Posterior vena cava (tissue), 2 donors: Measurements from ENCODE around the gene MSMP. TPM values are rescaled to one million over a fixed set of nuclear protein-coding genes. Genes with fewer than 3 reads are reported as not detected.

ENCODE experiments used
- DNase-seq: peaks from one replicate; pipeline ENCODE4 v3.0.0-alpha.2; 2020; ENCODE audit warnings: low spot score
- intact Hi-C, 2 donors: fragments of 100-400 bp; cut with DNase I; formaldehyde crosslinking; loops; one replicate each; pipeline versions ENCODE4 v1.14.1 to v1.14.2; 2022 to 2023
- total RNA-seq, 2 donors: library from RNA; stranded (reverse); fragmentation: NEBNext Ultra II Directional; extraction: Animal tissue kit (Norgen Biotek cat#: 25700); gene quantifications; one replicate each; pipeline ENCODE4 v1.2.1, GENCODE V29; 2021
- donor health status: DM: yes; HTN: yes; CAD: no.
- donor health status: DM: yes; HTN: yes; CAD: no.

Gene MSMP
- total RNA-seq, 2 donors from 2014 or later, result 1.7 TPM; not detected in 1

DNA sequence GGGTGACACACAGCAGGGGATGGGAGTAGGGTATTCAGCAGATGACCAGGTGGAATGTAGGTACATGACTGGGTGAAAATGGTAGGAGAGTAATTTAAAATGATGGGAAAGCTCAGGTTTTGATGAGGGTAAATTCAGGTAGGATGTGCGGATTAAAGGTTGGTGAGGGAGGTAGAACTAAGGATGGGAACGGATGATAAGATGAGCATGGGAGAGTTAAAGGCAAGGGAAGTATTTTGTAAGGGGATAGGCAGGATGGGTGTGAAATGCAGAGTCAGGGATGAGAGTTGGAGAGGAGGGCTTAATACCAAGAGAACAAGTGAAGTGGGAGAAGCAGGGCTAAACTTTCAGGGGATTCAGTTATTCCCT is 23.6 kb downstream of the MSMP start:
- no peak for DNase-seq
- intact Hi-C loops, result no loop called here

DNA sequence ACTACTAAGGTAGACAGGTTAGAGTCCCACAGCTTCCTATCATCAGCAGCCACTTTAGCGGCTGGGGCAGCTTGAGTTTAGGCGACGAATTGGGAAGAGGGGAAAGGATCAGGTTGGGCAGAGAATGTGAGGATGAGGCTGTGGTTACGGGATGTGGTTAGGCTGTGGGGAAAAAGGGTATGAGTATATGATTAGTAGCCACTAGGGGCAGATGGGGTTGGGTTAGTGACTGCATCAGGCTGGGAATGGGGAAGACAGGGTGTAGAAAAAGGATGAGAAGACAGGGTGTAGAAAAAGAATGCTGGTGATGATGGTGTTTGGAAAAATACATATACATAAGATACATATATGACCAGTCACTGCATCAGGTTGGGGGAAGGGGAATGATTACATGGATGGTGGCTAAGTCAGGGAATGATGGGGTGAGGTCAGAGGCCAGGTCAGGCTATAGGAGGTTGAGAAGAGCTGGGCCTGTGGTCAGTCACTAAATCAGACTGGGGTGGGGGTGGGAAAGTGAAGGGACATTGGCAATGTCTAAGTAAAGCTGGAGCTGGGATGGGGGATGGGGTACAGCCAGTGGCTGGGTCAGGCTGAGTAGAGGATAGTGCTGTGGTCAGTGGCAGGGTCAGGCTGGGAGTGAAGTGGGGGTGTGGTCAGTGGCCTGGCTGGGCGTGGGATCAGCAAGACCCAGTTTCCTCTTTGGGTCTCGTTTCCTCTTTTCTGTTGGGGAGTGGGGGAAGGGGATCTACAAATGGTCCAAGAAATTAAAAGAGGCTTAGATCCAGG is 24.2 kb downstream of the MSMP start:
- peak; percentile 89 for DNase-seq
- intact Hi-C loops, result loop anchor here in 1 of 2 donors (2.0 to 5.0 kb wide), 2 partner anchors 35 to 68 kb away; no protein-coding TSS in a partner anchor

DNA sequence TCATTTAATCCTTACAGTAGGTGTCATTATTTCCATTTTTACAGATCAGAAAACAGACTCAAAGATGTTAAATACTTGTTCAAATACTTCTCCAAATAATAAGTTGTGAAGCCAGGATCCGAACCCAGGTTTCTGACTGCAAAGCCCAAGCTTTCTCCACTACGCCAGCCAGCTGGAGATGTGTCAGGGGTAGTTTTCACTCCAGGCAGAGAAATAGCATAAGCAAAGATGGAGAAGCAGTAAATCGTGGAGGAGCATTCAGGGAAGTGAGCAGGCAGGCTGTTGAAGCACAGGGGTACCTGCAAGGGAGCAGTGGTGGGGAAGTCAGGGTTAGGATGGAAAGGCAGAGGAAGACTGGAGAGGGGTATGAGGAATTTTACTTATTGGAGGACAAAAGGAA is 25.0 kb downstream of the MSMP start:
- no peak for DNase-seq
- intact Hi-C loops, result loop anchor here in 1 of 2 donors (2.0 to 5.0 kb wide), 2 partner anchors 34 to 67 kb away; no protein-coding TSS in a partner anchor

DNA sequence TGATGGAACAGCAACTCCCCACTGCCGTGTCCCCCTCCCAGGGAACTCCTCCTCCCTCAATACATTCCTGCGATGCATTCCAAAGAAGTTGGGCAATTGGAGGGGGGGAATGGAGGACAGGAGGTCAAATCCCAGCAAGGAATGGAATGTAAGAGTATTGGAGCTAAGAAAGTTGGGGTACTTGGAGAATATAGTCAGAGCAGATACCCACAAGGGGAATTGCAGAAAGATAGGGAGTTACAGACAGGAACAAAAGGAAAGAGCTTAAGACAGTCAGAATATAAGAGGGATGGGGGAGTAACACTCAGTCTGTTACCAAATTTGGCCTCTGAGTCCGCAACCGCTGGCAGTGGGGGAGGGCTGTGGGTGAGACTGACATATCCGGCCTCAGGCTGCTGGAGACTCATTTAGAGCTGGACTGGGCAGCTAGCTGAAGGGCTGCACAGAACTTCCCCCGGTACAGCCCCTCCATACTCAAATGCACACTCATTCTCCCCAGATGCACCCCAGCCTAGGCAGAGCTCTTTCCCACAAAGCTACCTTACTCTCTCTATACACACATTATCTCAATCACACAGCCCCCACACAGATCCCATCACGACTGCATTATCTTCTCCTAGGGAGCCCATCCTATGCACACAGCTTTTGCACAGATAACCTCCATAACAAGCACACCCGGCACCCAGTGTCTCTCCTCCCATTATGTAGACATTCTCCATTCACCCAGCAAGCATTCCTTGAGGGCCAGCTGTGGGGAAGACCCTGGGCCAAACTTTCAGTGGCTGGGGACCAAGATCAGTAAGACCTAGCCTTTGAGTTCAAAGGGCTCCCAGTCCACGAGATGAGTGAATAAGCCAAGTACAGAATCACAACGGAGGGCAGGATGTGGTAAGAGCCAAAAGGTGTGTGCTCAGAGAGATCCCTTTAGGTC is 25.8 kb downstream of the MSMP start:
- peak; percentile 93 for DNase-seq

DNA sequence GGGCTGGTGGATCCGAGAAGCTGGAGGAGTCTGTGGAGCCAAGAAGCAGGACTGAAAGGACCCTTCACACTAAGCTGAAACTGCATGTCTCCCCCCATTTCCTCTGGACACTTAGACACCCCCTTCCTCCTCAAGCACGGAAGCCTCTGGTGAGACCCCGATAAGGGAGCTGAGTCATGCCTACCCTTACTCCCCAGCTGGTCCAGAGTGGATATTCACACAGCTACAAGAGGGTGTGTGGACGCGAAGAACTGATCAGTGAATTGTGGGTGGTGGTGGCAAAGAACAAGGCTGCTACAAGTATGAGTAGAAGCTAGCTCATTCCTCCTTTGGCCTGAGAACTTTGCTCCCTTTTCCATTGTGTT is 26.4 kb downstream of the MSMP start:
- intact Hi-C loops, result loop anchor here in 1 of 2 donors (2.0 to 5.0 kb wide), 2 partner anchors 33 to 65 kb away; no protein-coding TSS in a partner anchor
- no peak for DNase-seq

More for the DNA sequence above, 25.8 kb downstream of the MSMP start:
- intact Hi-C loops, result loop anchor here in 1 of 2 donors (2.0 to 5.0 kb wide), 2 partner anchors 34 to 66 kb away; no protein-coding TSS in a partner anchor

DNA sequence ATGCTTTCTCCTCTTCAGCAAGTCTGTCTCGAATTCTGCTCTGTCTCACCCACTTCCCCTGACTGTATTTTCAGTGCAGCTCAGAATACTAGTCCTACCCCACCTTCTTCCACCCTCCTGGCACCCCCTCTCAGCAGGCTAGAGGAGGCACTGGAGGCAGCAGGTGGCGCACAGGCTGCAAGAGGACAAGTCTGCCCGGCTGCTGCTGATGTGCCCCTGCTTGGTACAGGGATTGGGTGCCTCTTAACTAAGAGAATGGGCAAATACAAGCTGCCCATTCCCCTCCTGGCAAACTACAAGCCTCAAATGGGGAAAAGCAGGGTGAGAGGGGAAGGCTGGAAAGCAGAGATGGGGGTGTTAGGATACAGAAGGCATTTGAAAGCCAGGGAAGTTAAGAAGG is 27.1 kb downstream of the MSMP start:
- no peak for DNase-seq
- intact Hi-C loops, result loop anchor here in 1 of 2 donors (5.0 kb wide), 1 partner anchor 65 kb away; no protein-coding TSS in a partner anchor

DNA sequence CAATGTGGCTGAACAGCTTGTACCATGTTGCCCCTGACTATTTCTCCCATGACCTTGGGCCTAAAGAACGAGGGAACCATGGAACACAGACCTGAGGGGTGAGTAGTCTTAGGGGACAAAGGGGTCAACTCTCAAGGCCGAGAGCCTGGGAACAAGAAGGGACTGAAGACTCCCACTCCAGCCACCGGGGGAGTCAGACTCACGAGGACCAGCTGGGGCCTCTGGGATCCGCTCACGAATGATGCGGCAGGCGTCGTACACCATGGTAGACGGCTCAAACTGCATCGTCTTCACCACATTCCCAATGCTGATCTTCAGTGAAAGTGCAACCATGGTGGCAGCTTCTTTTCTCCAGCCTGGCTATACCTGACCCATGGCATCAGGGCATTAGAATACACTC is 28.7 kb downstream of the MSMP start:
- DNase-seq, result no peak
- intact Hi-C loops, result loop anchor here in 1 of 2 donors (5.0 kb wide), 1 partner anchor 63 kb away; no protein-coding TSS in a partner anchor

DNA sequence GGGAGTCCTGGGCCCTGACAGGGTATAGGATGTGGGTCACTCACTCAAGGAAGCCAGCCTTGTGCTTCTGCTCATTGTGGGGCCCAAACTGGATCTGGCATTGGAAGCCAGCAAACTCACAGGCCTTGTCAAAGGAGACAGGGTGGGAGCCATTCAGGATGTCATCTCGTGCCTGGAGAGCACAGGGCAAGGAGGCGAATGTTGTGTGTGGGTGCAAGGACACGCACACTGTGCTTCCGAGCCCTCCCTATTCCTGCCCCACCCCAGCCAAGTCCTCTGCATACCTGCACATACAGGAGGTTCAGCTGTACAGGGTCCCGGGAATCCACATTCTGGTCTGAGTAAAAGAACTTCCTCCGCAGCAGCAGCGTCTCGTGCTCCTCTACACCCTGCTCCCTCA is 30.2 kb downstream of the MSMP start:
- intact Hi-C loops, result loop anchor here in 1 of 2 donors (2.0 kb wide), 1 partner anchor 21 kb away; no protein-coding TSS in a partner anchor
- DNase-seq, result no peak

DNA sequence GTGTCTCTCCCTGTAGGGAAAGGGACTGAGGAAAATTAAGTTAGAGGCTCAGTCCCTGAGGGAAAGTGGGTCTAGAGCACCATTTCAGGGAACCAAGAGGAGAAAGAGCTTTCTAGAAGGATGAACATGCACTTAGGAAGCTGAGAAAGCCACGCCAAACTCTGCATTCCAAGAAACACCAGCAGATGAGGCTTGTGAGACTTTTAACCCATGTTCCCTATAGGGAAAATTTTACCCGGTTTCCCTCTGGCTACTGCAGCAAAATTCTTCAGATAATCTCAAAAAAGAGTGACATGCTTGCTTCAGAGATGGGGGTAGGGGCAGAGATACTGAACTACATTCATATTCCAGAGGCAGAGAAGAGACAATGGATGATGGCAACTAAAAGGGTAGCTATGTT is 30.6 kb downstream of the MSMP start:
- DNase-seq, result no peak
- intact Hi-C loops, result loop anchor here in 1 of 2 donors (2.0 kb wide), 1 partner anchor 21 kb away; no protein-coding TSS in a partner anchor

DNA sequence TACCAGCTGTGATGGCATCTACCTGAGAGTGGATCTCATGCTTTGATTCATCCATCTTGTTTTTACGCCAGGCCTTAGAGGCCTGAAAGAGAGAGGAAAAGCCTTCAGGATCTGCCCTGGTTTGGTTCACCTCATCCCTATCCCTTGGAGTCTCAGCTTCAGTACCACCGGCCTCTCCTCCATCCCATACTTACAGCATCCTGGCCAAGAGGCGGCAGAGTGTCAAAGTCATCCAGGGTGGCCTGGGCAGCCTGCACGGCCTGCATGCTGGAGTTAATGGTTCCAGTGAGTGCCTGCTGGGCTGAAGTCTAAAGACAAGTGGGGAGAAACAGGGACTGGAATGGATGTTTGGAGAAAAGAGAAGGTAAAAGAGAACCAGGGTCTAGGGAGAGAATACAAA is 34.5 kb downstream of the MSMP start:
- no peak for DNase-seq
- intact Hi-C loops, result no loop called here

DNA sequence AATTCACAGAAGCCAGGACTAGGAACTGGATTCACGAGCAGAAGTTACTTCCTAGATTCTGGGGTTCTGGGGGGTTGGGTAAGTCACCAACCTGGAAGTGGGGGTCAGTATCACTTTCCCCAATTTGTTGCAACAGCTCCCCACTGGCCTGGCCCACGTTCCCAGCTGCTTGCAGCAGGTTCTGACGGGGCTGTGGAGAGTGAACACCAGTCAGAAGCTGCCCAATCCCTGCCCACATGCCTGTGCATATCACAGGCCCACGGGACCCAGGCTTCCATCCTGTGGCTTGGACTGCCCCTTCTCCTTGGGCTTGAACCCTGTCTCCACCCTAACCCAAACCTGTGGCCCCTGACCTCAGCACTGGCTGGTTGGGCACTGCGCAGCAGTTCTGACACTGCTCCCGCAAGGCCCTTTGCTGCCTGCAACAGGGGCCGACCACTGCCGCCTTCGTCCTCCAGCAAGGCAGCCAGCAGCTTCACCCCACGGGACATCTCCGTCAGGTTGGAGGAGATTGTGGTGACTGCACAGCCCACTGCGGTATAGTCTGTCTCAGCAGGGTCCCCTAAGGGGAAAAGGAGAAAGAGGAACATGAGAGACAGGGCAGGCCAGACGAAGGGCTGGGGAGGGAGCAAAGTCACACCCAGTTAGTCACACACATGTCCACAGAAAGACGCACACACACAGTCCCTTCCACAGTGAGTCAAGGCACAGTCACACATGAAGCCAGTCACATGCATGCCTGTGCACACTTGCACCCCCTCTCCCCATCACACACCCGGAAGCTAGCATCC is 35.2 kb downstream of the MSMP start:
- intact Hi-C loops, result no loop called here
- no peak for DNase-seq

DNA sequence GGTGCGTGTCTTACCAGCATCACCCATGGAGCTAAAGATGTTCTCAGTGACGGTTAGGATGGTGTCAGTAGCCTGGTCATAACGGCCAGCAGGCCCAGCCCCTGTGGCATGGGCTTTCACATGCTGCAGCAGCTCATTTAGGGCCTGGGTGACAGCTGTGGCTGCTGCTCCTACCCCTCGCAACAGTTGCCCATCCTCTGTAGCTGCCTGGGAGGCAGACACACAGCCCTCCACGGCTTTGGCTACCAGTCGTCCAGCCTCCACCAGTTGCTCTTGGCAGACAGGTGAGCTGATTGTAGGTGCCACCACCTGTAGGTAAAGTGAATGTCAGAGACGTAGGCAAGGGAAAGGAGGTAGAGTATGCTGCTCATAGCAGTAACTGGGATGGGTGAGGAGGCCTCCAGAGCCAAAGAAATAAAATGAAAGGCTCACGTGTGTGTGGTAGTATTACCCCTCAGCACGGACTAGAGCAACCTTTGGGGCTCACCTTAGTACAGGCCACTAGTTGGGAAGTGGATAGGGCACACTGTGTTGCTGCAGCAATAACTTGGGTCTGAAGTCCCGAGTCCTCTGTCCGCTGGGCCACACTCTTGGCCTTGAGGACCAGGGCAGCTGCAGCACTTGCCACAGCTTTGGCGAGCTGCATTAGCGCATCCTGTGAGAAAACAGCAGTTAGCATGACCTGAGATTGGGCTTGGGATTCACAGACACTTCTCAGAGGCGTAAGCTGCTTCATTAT is 36.8 kb downstream of the MSMP start:
- peak; percentile 58 for DNase-seq
- intact Hi-C loops, result no loop called here

DNA sequence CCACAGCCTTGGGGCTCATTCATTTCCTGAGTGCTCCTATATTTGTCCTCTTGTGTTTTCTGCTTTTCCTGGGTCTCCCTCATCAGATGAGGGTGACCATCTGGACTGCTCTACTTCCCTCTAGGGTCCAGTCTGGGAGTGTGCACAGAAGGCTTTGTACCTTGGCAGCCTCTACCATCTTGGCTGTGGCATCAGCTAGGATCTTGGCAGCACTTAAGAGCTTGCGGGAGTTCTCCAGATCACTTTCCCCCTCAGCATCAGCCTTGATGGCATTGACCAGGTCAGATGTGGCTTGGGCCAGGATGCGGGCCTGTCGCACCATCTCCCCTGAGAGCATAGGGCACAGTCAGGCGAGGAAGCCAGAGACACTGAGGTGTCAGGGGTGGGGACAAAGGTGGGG is 37.8 kb downstream of the MSMP start:
- intact Hi-C loops, result no loop called here

DNA sequence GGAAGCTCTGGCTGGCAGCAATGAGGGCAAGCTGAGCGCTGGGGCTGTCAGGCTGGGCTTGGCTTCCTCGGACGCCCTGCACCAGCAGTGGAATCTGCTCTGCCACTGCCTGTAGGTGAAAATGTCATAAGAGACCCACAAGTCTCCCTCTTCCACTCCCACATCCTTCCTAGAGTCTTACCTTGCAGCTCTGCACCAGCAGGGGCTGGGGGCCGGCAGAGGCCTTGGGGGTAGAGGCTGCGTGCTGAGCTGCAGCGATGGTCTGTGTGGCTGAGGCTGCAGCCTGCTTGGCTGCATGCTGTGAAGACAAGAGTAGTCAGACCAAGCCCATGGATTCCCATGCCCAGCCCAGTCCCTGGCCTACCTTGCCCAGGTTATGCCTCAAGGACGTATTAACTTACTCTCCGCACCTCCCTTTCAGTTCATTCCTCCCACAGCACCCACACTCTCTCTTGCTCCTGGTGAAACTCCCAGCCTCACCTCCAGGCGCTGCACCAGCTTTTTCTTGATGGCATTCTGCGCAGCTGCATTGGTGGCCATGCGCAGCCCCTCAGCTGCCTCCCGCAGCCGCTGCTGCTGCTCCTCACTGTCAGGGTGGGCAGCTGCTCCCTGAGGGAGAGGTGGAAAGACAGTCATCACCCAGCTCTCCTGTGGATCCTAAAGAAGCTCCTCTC is 39.4 kb downstream of the MSMP start:
- intact Hi-C loops, result no loop called here
- no peak for DNase-seq

More for the DNA sequence above, 37.8 kb downstream of the MSMP start:
- peak; percentile 62 for DNase-seq

DNA sequence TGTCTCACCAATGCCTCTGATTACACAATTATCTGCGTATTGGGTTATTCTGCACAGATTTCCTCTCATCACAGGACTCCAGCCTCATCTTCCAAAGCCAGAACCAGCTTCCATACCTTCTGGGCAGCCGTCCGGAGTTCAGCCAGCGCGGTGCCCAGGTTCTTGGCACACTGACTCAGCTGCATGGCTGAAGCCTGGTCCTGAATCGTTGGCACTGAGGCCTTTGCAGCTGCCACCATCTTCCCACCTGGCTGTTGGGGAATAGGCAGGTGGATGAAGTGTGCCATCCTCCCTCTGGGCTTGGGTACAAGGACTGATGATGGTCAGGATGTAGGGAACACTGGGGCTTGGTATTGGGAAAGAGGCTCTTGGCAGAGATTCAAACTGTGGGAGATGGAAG is 40.0 kb downstream of the MSMP start:
- intact Hi-C loops, result no loop called here

DNA sequence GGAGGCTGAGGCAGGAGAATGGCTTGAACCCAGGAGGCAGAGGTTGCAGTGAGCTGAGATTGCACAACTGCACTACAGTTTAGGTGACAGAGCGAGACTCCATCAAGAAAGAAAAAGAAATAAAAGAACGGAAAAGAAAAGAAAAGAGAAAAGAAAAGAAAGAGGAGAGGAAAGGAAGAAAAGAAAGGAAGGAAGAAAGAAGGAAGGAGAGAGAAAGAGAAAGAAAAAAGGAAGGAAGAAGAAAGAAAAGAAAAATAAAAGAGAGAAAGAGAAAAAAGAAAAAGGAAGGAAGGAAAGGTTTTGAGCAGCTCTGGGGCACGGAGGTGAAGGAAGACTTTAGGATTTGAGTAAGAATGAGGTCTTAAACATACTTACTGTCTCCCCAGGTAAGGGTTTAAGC is 40.5 kb downstream of the MSMP start:
- intact Hi-C loops, result no loop called here
- DNase-seq, result no peak

More for the DNA sequence above, 40.0 kb downstream of the MSMP start:
- no peak for DNase-seq

DNA sequence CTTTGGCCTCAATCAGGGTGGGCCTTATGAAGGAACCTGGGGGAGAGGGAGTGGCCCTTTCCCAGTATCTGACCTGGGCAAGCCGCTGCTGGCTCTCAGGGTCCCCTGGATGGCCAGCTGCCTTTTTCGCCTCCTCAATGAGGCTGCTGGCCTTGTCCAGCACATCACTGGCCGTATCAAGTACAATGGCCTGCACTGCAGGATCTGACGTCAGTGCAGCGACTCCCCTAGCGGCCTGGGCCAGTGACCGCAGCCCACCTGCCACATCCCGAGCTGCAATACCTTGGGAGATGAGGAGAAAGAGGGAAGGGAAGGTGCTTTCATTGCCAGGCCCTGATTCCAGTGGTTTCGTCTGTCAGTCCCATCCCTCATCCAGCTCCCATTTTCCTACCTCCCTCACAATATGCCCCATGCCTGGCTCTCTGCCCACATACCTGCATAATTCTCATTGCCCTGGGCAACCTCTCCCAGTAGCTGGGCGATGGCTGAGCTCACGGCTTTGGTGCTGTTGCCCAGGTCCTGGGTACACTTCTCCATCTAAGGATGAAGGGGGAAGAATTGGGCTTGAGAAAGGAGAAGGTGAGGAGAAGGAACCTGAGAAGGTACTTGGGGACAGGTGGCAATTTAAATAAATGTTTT is 41.2 kb downstream of the MSMP start:
- no peak for DNase-seq
- intact Hi-C loops, result no loop called here
